SK-N-MC (cell line): ENCODE results near the gene COL5A3.

Experiments used
- EZH2 ChIP-seq: fragments of 200-600 bp; sonication (generic); IDR thresholded peaks from one replicate; pipeline ENCODE4 v1.6.1; 2017; ENCODE audit warnings: antibody characterized with exemption
- POLR2AphosphoS5 ChIP-seq: IDR thresholded peaks from 2 replicates; pipeline ENCODE4 v1.6.1; 2012; ENCODE audit warnings: mild to moderate bottlenecking, low read depth, low read length, borderline replicate concordance

GRCh38 chr19:9958379-9958821 is 51.9 kb downstream of the COL5A3 start:
- TF ChIP-seq EZH2 (no peak), POLR2AphosphoS5 (no peak)
